ENCODE measurements around the gene HPS1. TPM values are rescaled to one million over a fixed set of nuclear protein-coding genes. Genes with fewer than 3 reads are reported as not detected.
A peak's percentile ranks its signal among the peaks of the same experiment; 100 is the strongest.

The HPS1 gene
- total and polyA plus RNA-seq, 2 of the 8 experiments (the other 6 are each of a cell fraction or from before 2014, with no cell fraction given) = 38.7 to 61.7 TPM

DNA sequence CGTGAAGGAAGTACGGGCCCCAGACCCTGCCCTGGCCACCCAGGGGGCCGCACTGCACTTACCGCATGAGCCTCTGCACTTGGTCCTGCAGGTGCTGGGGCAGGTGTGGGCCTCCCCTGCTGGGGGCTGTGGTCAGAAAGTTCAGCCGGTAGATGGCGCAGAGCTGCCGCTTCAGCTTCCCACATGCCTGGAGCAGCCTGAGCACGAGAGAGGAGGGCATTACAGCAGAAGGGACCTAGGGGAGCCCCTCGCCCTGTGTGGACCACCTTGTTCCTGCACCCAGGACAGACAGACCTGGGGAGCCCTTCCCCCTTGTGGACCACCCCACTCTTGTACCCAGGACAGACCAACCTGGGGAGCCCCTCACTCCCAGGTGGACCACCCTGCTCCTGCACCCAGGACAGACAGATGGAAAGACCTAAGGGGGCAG is 23.0 kb downstream of the HPS1 start:
- Histone ChIP-seq H3K23me2 (ENCODE audit: low read depth, low read length) (no peaks in the 10 kb centered on the region), H4K5ac (ENCODE audit: insufficient read length, low read depth, low read length) (no peak overlapping the region), H2AFZ (ENCODE audit: low read length) (no peak overlapping the region), H3K4me2 (ENCODE audit: insufficient read depth in 1 of 2, low read depth in 2 of 2, low read length in 2 of 2) (no peak overlapping the region), H3K9ac (replicated peaks in 1 of 4; ENCODE audit: extremely low read depth in 1 of 4, low read depth in 3 of 4, low read length in 3 of 4) (no peak overlapping the region), H3K56ac (replicated peaks; ENCODE audit: insufficient read length, low read depth, low read length) (no peak overlapping the region), H2BK5ac (ENCODE audit: low read depth, low read length) (no peak overlapping the region), H2AK5ac (ENCODE audit: low read depth, low read length) (no peak overlapping the region), H4K8ac (ENCODE audit: extremely low read depth, insufficient read depth, low read length) (no peak overlapping the region), H3K27ac (ENCODE audit: low read depth, low read length) (no peak overlapping the region), H3K36me3 (ENCODE audit: control insufficient read depth in 2 of 4, insufficient read depth in 4 of 4, low read length in 3 of 4) (peaks cover 0 to 5% (median 2%) of the 10 kb centered on the region in 4 experiments; a peak in 5 of 8 replicates), H2BK15ac (ENCODE audit: low read length) (no peak overlapping the region), H3K27me3 (replicated peaks in 1 of 4; ENCODE audit: control insufficient read depth in 3 of 4, extremely low read depth in 1 of 4, insufficient read depth in 3 of 4, low read length in 3 of 4) (no peaks in the 10 kb centered on the region), H3K4me1 (replicated peaks in 1 of 4; ENCODE audit: control insufficient read depth in 3 of 4, insufficient read depth in 4 of 4, low read length in 3 of 4) (no peaks in the 10 kb centered on the region), H3K79me2 (ENCODE audit: control insufficient read depth in 1 of 2, insufficient read depth in 2 of 2, low read length in 2 of 2) (no peaks in the 10 kb centered on the region), H2BK12ac (ENCODE audit: low read depth, low read length) (no peak overlapping the region), H3K4me3 (ENCODE audit: extremely low read depth in 1 of 4, insufficient read depth in 2 of 4, low read depth in 3 of 4, low read length in 4 of 4) (no peak overlapping the region), H4K20me1 (replicated peaks in 1 of 2; ENCODE audit: control insufficient read depth in 1 of 2, insufficient read depth in 2 of 2, low read length in 2 of 2) (peaks cover 0 to 2% of the 10 kb centered on the region in 2 experiments), H3K4ac (replicated peaks; ENCODE audit: insufficient read length, low read depth, low read length) (no peak overlapping the region), H3K23ac (ENCODE audit: insufficient read length) (no peak overlapping the region), H3K9me3 (ENCODE audit: insufficient read depth in 2 of 2, low read depth in 1 of 2, low read length in 1 of 2) (no peaks in the 10 kb centered on the region), H3K14ac (ENCODE audit: insufficient read length) (no peak overlapping the region), H2BK120ac (replicated peaks; ENCODE audit: low read depth, low read length) (no peak overlapping the region), H3K79me1 (ENCODE audit: low read depth, low read length) (no peaks in the 10 kb centered on the region), H4K91ac (replicated peaks; ENCODE audit: insufficient read length, low read length) (no peak overlapping the region), H3K18ac (ENCODE audit: extremely low read depth, low read length) (no peak overlapping the region), H2BK20ac (ENCODE audit: low read length) (no peak overlapping the region)
- ChIA-PET CTCF (ENCODE audit: partially characterized antibody) (interaction anchor here (0.5 to 6.6 kb wide), 35 partner anchors 9 to 864 kb away, joined by 3 to 69 read pairs (median 4); partner anchors contain the start of genes LOXL4 and PYROXD2), POLR2A (ENCODE audit: partially characterized antibody) (interaction anchor here (2.5 kb wide), 1 partner anchor 22 kb away, joined by 11 read pairs; no protein-coding TSS in a partner anchor)
- WGBS, 2 experiments (ENCODE audit: extremely low coverage in 1 of 2, insufficient coverage in 1 of 2, insufficient read length in 1 of 2, insufficient replicate concordance in 2 of 2, low coverage in 1 of 2, low lambda C conversion rate in 2 of 2, missing lambda C conversion rate in 1 of 2) = 68% methylated on average over 9 of the region's 9 CpGs; no CpG with 5 or more reads in 1 of the 2 experiments
- DNase-seq (ENCODE audit: low read depth in 1 of 2, low spot score in 2 of 2) (peak in 1 of 2 experiments; percentile 77), FAIRE-seq (no peak)
- peak; percentile 43 for TF ChIP-seq CTBP2 (IDR thresholded peaks at IDR 0.05; ENCODE audit: borderline replicate concordance, insufficient read depth, insufficient read length, low read length)
- TF ChIP-seq EZH2 (IDR thresholded peaks at IDR 0.05; ENCODE audit: low read depth, low read length, severe bottlenecking) = no peak
- peak; percentile 54 to 67 for TF ChIP-seq RAD21 (IDR thresholded peaks at IDR 0.05 in 1 of 2, conservative IDR thresholded peaks at IDR 0.05 in 1 of 2; ENCODE audit: low read depth in 2 of 2, low read length in 2 of 2)
- TF ChIP-seq, protein P1, sequence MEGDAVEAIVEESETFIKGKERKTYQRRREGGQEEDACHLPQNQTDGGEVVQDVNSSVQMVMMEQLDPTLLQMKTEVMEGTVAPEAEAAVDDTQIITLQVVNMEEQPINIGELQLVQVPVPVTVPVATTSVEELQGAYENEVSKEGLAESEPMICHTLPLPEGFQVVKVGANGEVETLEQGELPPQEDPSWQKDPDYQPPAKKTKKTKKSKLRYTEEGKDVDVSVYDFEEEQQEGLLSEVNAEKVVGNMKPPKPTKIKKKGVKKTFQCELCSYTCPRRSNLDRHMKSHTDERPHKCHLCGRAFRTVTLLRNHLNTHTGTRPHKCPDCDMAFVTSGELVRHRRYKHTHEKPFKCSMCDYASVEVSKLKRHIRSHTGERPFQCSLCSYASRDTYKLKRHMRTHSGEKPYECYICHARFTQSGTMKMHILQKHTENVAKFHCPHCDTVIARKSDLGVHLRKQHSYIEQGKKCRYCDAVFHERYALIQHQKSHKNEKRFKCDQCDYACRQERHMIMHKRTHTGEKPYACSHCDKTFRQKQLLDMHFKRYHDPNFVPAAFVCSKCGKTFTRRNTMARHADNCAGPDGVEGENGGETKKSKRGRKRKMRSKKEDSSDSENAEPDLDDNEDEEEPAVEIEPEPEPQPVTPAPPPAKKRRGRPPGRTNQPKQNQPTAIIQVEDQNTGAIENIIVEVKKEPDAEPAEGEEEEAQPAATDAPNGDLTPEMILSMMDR (IDR thresholded peaks at IDR 0.05; ENCODE audit: control extremely low read depth in 1 of 3, insufficient read depth in 1 of 3, low read depth in 1 of 3, low read length in 3 of 3) = peak; percentile 68 to 75 (median 75)
- TF ChIP-seq, protein P2, sequence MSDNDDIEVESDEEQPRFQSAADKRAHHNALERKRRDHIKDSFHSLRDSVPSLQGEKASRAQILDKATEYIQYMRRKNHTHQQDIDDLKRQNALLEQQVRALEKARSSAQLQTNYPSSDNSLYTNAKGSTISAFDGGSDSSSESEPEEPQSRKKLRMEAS (IDR thresholded peaks at IDR 0.05) = peak; percentile 67
- TF ChIP-seq, protein P3, sequence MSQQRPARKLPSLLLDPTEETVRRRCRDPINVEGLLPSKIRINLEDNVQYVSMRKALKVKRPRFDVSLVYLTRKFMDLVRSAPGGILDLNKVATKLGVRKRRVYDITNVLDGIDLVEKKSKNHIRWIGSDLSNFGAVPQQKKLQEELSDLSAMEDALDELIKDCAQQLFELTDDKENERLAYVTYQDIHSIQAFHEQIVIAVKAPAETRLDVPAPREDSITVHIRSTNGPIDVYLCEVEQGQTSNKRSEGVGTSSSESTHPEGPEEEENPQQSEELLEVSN (IDR thresholded peaks at IDR 0.05) = peak; percentile 65
- TF ChIP-seq NANOG (IDR thresholded peaks at IDR 0.05; ENCODE audit: insufficient read depth, low read depth, low read length, poor library complexity, severe bottlenecking) = no peak
- TF ChIP-seq GABPA (IDR thresholded peaks at IDR 0.05; ENCODE audit: borderline replicate concordance, insufficient read depth, low read length) = no peak

Measured in H1 (cell line).